ENCODE measurements around the gene TEX14. TPM values are rescaled to one million over a fixed set of nuclear protein-coding genes. Genes with fewer than 3 reads are reported as not detected.

TEX14 gene
- total RNA-seq, 4 donors from 2014 or later = under 0.01 to 0.21 TPM; not detected in 2

DNA sequence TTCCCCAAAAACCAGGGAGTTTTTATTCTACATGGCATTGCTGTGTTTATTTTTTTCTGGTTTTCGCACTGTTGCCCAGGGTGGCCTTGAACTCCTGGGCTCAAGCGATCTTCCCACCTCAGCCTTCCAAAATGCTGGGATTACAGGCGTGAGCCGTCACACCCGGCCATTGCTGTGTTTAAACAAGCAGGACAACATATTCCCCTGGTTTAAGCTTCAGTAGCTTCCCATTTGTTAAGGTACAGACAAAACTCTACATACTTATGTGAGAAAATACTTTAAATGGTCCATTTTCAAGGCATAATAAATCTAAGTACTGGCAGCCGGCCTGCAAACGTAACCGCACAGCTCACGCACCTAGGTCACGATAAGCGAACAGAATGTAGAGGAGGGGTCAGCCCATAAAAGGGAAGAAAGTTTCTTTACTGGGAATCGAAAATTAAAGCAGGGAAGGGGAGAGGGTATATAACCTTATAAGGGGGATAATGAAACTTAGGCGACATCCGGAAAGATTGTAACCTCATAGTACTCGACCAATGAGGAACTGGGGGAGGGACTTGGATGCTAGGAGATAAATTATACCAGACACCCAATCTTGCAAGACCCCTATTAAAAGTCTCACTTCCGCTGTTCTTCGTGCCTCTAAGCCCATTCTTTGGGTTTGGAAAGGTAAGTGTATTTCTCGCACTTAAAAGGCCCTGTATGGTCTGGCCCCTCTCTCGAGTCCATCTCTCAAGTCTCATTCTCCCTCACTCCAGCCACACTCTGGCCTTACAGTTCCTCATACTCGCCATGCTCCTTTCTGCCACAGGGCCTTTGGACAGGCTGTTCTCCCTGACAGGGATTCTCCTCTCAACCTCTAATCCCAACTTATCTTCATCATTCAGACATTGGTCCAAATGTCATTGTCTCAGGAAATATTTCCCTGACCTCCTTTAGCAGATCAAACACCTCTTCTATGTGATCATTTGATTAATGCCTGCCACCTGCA lies 59.2 kb downstream of the TEX14 start:
- no peaks in the 10 kb centered on the region for H3K9me3 ChIP-seq
- H3K27ac ChIP-seq = peak overlapping the region; percentile 74 to 92 (median 86)
- no peaks in the 10 kb centered on the region for H3K27me3 ChIP-seq
- no peak for TF ChIP-seq EP300 (IDR thresholded peaks at IDR 0.05)
- H3K36me3 ChIP-seq = no peaks in the 10 kb centered on the region
- peaks cover 0 to 11% (median 6%) of the 10 kb centered on the region in 4 donors for H3K4me1 ChIP-seq
- DNase-seq (ENCODE audit: low spot score in 2 of 2) = no peak
- WGBS, 2 donors = 76 to 77% methylated on average over 20 of the region's 20 CpGs
- H3K4me3 ChIP-seq = peak overlapping the region; percentile 15 to 52 (median 36)

GRCh38 chr17:58631523-58632323 lies 60.1 kb downstream of the TEX14 start:
- peak; percentile 89 to 96 for DNase-seq (ENCODE audit: low spot score in 2 of 2)
- no peaks in the 10 kb centered on the region for H3K9me3 ChIP-seq
- WGBS, 2 donors = 0 to 1% methylated on average over 30 of the region's 30 CpGs
- H3K36me3 ChIP-seq = no peaks in the 10 kb centered on the region
- H3K27ac ChIP-seq = peak overlapping the region; percentile 74 to 92 (median 86)
- peaks cover 0 to 11% (median 6%) of the 10 kb centered on the region in 4 donors for H3K4me1 ChIP-seq
- H3K27me3 ChIP-seq = no peaks in the 10 kb centered on the region
- peak overlapping the region; percentile 15 to 52 (median 36) for H3K4me3 ChIP-seq
- TF ChIP-seq POLR2A (IDR thresholded peaks at IDR 0.05) (peak; percentile 93 to 99), CTCF (IDR thresholded peaks at IDR 0.05) (peak in 3 of 5 experiments; percentile 20 to 56 (median 49)), EP300 (IDR thresholded peaks at IDR 0.05) (peak; percentile 95 to 100)

DNA sequence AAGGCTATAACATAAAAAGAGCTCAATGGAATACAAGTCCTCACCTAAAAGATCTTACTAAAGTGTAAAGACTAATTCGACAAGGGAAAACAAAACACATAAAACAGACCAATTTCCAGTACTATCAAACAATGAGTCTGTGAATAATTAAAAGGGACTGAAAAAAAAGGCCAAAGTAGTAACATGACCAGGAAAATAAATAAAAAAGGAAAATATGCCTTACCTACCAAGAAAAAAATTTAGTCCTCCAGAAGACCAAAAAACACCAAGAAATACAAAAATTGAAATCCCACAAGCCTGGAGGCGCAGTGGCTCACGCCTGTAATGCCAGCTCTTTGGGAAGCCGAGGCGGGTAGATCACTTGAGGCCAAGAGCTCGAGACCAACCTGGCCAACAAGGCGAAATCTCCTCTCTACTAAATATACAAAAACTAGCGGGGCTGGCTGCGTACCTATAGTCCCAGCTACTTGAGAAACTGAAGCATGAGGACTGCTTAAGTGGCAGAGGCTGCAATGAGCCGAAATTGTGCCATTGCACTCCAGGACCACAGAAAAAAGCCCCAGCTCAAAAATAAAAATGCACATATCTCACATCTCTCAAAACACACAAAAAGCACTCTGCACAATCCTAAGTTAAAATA lies 60.8 kb downstream of the TEX14 start:
- peak overlapping the region in 3 of 4 donors; percentile 28 to 52 (median 43) for H3K4me3 ChIP-seq
- H3K36me3 ChIP-seq = no peaks in the 10 kb centered on the region
- no peaks in the 10 kb centered on the region for H3K9me3 ChIP-seq
- WGBS, 2 donors = 19 to 29% methylated on average over 10 of the region's 10 CpGs
- peaks cover 0 to 11% (median 6%) of the 10 kb centered on the region in 4 donors for H3K4me1 ChIP-seq
- peak overlapping the region; percentile 74 to 92 (median 86) for H3K27ac ChIP-seq
- no peaks in the 10 kb centered on the region for H3K27me3 ChIP-seq
- DNase-seq (ENCODE audit: low spot score in 2 of 2) = no peak
- TF ChIP-seq CTCF (IDR thresholded peaks at IDR 0.05) (no peak), POLR2A (IDR thresholded peaks at IDR 0.05) (no peak), EP300 (IDR thresholded peaks at IDR 0.05) (no peak)

DNA sequence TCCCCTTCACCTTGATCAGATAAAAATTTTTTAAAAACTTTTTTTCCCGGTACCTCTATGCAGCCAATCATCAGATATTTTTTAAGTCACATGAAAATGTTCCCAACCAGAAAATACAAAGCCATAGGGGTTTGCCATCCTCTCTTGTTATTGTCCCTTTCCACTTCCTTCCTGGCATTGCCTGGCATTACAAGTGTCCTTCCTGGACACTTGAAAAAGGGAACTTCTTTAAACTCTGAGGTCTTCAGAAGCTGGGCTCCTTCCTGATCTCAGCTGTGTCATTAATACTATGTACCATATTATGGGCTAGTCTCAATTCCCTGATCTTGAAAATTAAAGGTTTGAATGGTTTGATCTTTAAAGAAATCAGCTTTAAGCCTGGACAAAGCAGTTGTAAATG lies 64.9 kb downstream of the TEX14 start:
- 87% methylated on average over 1 of the region's 1 CpG for WGBS, 2 donors
- TF ChIP-seq EP300 (IDR thresholded peaks at IDR 0.05) (peak in 1 of 2 donors; percentile 49), POLR2A (IDR thresholded peaks at IDR 0.05) (no peak), CTCF (IDR thresholded peaks at IDR 0.05) (no peak)
- Histone ChIP-seq H3K27me3 (no peaks in the 10 kb centered on the region), H3K4me3 (no peak overlapping the region), H3K9me3 (no peaks in the 10 kb centered on the region), H3K27ac (no peak overlapping the region), H3K36me3 (no peaks in the 10 kb centered on the region), H3K4me1 (peaks cover 0 to 6% (median 5%) of the 10 kb centered on the region in 4 donors)
- DNase-seq (ENCODE audit: low spot score in 2 of 2) = no peak

DNA sequence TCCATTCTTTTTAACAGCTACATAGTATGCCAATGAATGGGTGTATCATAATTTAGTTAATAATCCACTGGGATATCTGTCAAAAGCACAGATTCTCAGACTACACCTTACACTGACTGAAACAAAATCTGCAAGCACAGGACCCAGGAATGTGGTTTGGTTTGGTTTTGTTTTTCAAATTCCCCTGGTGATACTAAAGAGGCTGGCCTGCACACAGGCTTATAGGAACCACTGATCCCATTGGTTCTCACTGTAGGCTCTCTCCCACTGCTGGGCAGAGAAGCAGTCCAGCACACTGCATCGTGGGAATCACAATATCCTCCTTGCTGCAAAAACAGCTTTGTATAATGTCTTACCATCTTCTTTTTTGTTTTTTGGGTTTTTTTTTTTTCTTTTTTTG lies 67.1 kb downstream of the TEX14 start:
- TF ChIP-seq POLR2A (IDR thresholded peaks at IDR 0.05) = no peak
- TF ChIP-seq CTCF (IDR thresholded peaks at IDR 0.05) = no peak
- no peak for TF ChIP-seq EP300 (IDR thresholded peaks at IDR 0.05)
- WGBS, 2 donors = 68 to 71% methylated on average over 1 of the region's 1 CpG
- Histone ChIP-seq H3K9me3 (no peaks in the 10 kb centered on the region), H3K27me3 (no peaks in the 10 kb centered on the region), H3K4me1 (no peaks in the 10 kb centered on the region), H3K36me3 (no peaks in the 10 kb centered on the region), H3K27ac (no peak overlapping the region), H3K4me3 (no peak overlapping the region)
- DNase-seq (ENCODE audit: low spot score in 2 of 2) = no peak
